ENCODE results near the gene GRAMD1B. TPM values are rescaled to one million over a fixed set of nuclear protein-coding genes. Genes with fewer than 3 reads are reported as not detected.
"Not testable (repeated sequence)": the region's sequence is repeated elsewhere in the genome, so short reads cannot be mapped to it uniquely, and the experiment has no call there.

GRAMD1B gene
- polyA plus RNA-seq, 10 donors = 3.9 to 9.8 (median 8.4) TPM

- no peak for DNase-seq
These were observed 210.0 kb downstream of the GRAMD1B start for GRCh38 chr11:123640029-123640428.

- peak in 2 of 3 donors; percentile 10 to 33 for DNase-seq
These were observed 210.8 kb downstream of the GRAMD1B start for GRCh38 chr11:123640677-123641494.

DNA sequence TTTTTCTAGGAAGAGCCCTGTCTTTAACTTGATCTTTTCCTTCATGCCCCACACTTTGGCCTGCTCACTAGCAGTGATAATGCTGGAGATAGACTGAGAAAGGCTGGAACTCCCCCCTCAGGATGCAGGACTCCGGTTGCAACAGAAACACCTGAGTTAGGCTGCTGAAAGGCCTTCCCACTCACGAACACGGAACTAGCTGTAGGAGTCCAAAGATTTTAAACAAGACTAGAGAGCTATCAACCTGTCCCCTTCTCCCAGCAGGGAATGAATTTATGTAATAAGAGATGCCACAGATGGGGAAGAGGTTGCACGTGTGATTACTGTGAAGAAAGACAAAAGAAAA is 211.4 kb downstream of the GRAMD1B start:
- no peak for DNase-seq

- no peak for DNase-seq
These were observed 212.4 kb downstream of the GRAMD1B start for GRCh38 chr11:123642435-123642834.

- no peak for DNase-seq
These were observed 215.4 kb downstream of the GRAMD1B start for GRCh38 chr11:123645286-123645975.

GRCh38 chr11:123650901-123651300 is 220.8 kb downstream of the GRAMD1B start:
- DNase-seq = no peak

GRCh38 chr11:123652599-123652998 is 222.5 kb downstream of the GRAMD1B start:
- no peak for DNase-seq

DNA sequence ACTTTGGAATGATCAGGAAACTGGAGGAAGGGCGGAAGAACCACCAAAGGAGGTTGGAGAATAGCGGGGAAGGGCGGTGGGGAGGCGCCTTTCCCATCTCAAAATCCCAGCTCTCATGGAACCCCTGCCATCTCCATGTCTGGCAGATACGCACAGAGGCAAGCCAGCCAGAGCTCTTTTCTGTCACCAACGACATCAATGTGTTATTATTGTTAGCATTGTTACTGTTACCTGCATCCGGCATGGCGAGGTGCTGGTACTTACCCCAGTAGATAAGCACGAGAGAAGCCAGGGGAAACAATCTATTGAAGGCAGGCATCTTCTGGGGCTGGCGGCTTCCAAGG is 223.4 kb downstream of the GRAMD1B start:
- DNase-seq = no peak

DNA sequence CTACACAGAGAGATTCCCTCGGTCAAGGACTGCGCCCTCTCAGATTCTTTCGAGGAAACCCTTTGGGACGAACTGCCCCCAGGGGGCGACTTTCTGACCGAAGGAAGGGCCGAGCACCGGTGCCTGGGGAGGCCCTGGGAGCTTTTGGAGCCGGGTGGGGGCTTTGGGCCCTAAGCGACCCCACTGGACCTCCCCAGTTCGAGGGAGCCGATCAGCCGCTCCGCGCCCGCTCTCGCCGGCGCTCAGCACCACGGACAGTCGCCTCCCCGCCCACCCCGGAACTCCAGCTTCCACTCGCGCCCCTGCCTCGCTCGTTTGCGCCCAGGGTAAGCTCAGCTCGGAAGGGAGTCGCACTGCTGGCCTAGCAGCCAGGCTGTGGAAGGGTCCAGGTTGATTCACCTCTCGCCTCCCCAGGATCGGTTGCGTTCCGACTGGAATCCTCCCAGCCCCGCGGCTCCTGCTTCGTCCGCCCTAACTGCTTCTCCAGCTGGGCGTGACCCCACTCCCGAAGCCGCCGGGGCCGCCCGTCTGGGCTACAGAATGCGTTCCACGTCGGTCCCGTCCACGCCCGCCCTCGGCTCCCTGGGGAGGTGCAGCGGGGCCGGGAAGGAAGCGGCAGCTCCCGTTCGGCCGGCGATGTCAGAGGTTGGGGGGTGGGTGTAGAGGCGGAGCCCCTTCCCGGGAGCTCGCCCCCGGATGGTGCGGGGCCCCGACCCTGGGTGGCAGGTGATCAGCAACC is 223.9 kb downstream of the GRAMD1B start:
- peak in 2 of 3 donors; percentile 55 to 85 for DNase-seq

DNA sequence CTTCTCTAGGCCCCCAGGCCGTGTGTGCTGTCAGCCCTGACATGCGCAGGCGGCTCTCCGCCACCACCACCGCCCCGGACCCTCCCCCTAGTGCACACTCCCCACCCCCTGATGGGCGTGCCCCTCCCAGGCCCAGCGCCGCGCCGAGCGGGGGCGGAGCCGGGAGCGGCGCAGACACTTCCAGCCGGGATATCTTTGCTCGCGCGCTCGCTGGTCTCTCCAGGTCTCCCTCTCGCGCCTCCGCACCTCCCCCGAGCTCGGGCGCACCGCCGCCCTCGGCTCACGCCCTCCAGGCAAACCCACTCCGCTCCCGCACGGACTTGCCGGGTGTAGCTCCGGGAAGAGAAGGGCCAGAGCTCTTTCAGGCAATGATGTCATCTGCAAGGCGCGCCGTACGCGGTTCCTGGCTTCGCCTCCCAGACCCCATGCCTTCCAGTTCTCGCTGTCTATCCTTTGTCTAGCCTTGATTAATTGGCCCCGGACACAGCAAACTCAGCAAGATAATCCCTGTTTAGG is 224.6 kb downstream of the GRAMD1B start, which contains the start of gene SCN3B:
SCN3B (minus strand) TSS at position 59 of the 516 bp plus-strand sequence. CDS start 823 bp downstream, outside the sequence.
- DNase-seq = peak; percentile 67 to 89 (median 78)

- DNase-seq = peak in 1 of 3 donors; percentile 9
These were observed 229.2 kb downstream of the GRAMD1B start for GRCh38 chr11:123659311-123659710.

- not testable (repeated sequence) for DNase-seq
These were observed 229.9 kb downstream of the GRAMD1B start for GRCh38 chr11:123659965-123660364.

DNA sequence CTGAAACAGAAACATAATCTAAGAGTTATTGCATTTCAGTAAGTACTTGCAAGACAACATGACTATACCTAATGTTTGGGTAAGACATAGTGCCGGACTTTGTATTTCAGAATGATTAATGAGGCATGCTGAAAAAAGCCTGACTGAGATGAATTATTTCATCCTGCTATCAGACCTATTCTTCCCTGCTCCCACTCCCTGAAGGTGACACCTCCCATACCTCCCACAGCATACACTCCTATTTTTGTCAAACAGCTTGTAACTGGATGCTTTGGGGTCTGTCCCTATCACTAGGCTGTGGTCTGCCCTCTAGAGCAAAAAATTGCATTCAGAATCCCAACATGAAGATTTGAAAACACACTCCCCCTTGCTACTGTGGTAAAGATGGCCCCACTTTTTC is 235.2 kb downstream of the GRAMD1B start:
- no peak for DNase-seq

DNA sequence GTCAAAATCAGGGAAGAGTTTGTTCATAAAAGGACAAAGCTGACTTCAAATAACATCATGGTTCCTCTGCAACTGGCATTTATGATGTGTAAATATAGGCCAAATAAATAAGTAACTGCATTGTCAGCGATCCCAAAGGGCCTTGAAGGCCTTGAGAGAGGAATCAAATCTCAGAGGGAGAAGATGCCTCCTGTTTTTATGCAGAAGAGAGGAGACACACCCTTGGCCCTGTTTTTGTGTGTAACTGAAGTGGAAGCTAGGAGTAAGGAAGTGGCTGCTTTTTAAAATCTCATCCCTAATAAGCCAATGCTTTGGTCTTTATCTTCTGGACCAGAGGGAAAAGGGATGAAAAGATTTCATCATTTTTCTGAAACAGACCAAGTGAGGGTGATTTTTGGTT is 240.0 kb downstream of the GRAMD1B start:
- DNase-seq = no peak

- no peak for DNase-seq
These were observed 241.5 kb downstream of the GRAMD1B start for GRCh38 chr11:123671534-123671933.

DNA sequence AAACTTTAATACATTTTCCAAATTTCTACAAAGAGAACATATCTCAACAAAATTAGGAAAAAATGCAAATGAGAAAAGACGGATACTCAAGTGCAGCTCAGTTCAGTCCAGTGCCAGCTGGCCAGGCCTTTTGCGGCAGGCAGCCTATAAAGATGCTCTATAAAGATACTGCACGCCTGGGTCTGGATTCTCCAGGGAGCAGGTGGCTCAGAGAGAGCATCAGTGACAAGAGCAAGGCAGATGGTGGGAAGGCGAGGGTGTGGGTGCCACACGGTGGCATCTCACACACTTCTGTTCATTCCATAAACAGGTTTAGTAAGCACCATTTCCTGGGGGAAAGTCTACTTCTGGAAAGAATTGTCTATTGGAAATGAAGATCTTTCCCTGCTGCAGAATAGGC is 242.5 kb downstream of the GRAMD1B start:
- no peak for DNase-seq

GRCh38 chr11:123674297-123674696 is 244.2 kb downstream of the GRAMD1B start:
- no peak for DNase-seq

Other genes with a start within 250 kb of the GRAMD1B start
- gene CLMP, start 235.0 kb upstream of the GRAMD1B start, polyA plus RNA-seq (ENCODE audit: insufficient read length in 10 of 10) = 10 to 100 TPM; 16.4 to 41.0 (median 20.3) TPM
- 10 to 100 TPM; 12.8 to 67.0 (median 36.4) TPM for gene SCN3B, start 224.4 kb downstream of the GRAMD1B start, polyA plus RNA-seq (ENCODE audit: insufficient read length in 10 of 10)